Retina (tissue), 1 donor: ENCODE data around the gene SCMH1.

ENCODE experiments used
- DNase-seq: peaks from one replicate; pipeline ENCODE4 v3.0.0-alpha.2; 2016

SCMH1 gene

GRCh38 chr1:41021526-41022308, 220.4 kb downstream of the SCMH1 start, which contains the start of gene SLFNL1:
TSS of gene SLFNL1 (minus strand) at chr1:41021725. CDS start at chr1:41020660, 1,065 bp downstream.
- no peak for DNase-seq

- DNase-seq = no peak
These were observed 221.5 kb downstream of the SCMH1 start for GRCh38 chr1:41020654-41021053.

- DNase-seq = no peak
These were observed 222.0 kb downstream of the SCMH1 start for GRCh38 chr1:41020109-41020576.

DNA sequence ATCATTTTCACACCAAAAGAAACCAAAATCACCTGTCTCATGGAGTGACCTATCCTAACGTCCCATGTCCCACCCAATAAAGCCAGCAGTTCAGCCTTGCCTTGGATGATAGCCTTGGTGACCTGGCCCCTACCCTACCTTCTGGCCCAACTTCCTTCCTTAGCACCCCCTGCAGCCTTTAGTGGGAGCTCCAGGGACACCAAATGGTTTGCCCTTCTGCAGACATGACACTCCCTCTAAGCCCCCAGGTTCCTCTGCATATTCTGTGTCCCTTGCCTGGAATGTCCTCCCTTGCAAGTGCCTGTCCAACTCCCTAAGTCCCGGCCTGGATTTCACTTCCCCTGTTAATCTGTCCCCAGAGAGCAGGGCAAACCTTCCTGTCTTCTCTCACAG, 222.8 kb downstream of the SCMH1 start:
- DNase-seq = no peak

DNA sequence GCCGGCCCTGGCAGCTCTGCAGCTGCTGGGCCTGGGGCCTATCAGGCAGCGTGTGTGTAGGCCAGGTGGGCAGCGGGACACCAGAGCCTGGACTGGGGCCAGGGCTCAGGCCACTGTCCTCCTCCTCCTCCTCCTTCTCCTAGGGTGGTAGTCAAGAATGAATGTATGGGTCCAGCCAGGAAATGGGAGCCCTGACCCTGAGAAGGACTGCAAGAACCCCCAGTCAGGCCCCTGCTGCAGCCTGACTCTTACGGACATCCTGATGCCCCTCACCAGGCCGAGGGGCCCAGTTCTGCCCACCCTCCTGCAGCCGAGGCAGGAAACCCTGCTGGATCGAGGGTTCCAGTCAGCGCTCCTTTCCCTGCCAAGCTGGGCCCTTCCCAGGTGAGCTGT, 224.1 kb downstream of the SCMH1 start:
- no peak for DNase-seq

- no peak for DNase-seq
These were observed 224.7 kb downstream of the SCMH1 start for GRCh38 chr1:41017141-41018017.

GRCh38 chr1:41015897-41016470, 226.1 kb downstream of the SCMH1 start:
- no peak for DNase-seq

DNA sequence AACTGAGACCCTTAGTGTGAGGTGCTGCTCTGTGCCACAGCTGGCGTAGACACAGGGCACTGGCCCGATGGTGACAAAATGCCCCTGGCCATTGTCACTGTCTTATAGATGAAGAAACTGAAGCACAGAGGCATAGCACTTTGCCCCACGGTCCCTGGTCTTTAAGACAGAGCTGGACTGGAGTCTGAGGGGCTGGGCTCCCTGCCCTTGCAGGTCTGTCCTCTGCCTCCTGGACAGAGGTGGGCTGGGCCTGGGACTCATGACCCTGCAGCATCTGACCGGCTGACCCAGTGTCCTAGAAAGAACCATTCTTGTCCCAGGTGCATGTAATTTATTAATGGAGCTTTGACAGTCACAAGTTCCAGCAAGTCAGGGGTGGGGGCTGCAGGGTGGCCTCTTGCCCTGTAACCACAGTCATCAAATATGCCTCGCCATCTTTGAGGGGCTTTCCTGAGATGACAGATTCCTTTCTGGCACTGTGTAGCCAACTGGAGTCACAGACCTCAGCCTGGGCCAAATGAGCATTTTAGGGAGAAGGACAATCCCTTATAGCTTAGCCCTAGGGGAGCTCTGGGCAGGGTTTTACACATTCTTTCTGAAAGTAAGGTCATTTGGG, 226.7 kb downstream of the SCMH1 start:
- no peak for DNase-seq

DNA sequence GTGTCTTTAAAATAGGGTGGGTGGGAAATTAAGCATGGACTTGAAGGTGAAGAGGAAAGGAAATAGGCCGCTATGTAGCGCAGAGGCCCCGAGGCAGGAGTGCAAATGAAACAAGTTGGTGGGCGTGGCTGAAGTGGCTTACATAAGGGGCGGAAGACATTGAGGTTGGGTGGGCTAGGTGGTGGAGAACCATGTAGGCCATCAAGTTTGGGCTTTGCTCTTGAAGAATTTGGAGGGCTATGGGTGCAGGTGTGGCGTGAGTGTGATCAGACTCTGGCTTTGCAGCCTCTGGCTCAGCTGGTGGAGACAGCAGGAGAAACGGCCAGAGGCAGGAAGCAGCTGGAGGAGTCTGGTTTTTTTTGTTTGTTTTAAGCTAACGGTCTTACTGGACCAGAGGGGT, 227.2 kb downstream of the SCMH1 start:
- no peak for DNase-seq

DNA sequence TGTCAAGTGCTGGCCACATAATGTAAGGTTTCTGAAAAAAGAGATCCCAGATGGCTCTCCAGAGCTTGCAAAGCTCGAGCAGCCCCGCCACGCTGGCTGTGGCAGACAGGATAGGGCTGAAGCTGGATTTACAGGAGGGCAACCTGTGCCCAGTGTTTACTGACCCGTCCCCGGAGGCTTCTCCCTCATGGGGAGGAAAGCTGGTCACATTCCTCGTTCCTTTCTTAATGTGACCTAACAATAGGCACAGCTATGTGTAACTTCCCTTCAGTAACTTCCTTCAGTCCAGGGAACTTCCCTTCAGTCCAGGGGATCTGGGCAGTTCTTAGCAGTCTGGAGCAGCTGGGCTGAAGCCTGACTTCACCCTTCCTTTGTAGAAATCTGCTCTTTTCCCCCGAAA, 228.3 kb downstream of the SCMH1 start:
- DNase-seq = no peak

DNA sequence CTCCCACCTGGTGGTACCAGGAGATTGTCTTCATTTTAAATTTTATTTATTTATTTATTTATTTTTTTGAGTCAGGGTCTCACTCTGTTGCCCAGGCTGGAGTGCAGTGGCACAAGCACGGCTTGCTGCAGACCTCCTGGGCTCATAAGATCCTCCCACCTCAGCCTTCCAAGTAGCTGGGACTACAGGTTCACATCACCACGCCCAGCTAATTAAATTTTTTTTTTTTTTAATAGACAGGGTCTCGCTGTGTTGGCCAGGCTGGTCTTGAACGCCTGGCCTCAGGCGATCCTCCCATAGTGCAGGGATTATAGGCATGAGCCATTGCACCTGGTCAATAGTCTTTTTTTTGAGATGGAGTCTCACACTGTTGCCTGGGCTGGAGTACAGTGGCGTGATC, 229.1 kb downstream of the SCMH1 start:
- DNase-seq = no peak

DNA sequence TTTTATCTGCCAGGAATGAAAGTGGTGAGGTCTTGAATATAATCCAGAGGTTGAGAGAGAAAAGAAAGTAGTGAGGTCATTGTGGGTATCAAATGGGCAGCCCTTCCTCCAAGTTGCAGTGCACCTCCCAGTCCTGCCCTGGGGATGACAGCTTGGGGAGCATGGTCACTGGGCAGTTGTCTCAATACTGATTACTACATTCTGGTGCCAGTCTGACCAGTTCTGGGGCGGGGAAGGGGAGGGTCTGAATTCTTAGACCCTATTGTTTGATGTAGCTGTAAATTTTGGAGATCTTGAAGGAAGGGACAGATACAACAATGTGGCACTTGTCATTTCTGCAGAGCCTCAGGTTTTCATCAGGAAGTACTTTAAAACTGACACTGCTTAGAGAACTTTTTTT, 231.8 kb downstream of the SCMH1 start:
- no peak for DNase-seq

GRCh38 chr1:41009466-41009865, 232.6 kb downstream of the SCMH1 start:
- DNase-seq = no peak

DNA sequence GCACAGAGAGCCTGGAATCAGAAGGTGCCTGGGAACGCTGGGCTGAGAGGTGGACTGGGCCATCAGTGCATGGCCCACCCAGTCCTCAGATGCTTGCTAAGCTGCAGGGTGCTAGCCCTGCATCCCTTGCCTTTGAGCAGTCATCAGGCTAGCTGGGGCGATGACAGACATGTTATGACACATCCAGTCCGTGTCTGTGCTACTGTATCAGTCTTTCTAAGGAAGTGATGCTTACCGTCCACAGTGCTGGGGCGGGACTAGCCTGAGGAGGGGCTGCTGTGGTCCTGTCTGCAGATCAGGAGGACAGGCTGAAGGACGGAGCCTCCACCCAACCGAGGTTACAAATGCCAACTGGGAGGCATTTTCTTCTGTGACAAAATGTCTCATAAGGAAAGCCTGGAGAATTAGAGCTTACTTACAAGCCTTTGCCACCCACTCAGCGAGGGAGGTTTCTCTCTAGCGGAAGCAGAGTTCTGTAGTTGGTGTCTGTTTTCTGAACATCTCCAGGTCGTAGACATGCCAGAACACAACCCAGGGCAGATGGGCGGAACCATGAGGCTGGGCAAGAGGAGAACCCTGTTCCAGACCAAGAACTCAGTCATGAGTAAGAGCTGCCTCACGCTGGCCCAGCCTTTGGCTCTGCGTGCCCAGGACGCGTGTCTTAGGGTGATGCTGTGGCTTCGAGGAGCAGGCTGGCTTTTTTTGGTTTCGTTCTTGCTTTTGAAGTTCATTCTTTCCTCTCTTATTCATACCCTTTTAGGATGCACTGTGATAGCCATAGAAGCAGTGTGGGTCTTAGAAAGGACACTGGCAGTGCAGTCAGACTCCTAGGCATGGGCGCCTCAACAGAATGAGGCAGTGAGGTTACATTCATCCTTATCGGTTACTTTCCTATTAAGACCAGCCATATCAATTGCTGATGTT, 234.9 kb downstream of the SCMH1 start:
- no peak for DNase-seq

GRCh38 chr1:41005876-41006275, 236.2 kb downstream of the SCMH1 start:
- no peak for DNase-seq

- no peak for DNase-seq
These were observed 238.4 kb downstream of the SCMH1 start for GRCh38 chr1:41003640-41004220.

- no peak for DNase-seq
These were observed 238.9 kb downstream of the SCMH1 start for GRCh38 chr1:41003127-41003639.

DNA sequence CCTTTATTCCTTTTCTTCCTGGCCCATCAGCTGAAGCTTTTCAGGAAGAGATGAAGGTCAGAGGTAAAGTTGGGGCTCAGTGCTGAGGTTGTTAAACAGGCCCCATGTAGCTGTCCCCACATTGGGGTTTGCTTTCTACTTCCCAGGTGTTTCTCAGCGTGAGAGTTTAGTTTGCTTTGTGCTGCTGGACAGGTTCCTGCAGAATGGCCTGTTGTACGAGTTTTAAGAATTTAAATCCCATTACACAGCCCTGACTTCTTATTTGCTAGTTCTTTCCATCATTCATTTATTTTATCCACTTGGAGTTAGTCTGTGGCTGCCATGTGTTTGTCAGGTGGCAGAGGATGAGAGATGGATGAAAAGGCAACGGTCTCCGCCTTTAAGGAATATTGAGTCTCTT, 243.4 kb downstream of the SCMH1 start:
- DNase-seq = no peak

GRCh38 chr1:40997096-40997495, 245.0 kb downstream of the SCMH1 start:
- DNase-seq = no peak

- DNase-seq = no peak
These were observed 253.0 kb downstream of the SCMH1 start for GRCh38 chr1:40989066-40989465.

DNA sequence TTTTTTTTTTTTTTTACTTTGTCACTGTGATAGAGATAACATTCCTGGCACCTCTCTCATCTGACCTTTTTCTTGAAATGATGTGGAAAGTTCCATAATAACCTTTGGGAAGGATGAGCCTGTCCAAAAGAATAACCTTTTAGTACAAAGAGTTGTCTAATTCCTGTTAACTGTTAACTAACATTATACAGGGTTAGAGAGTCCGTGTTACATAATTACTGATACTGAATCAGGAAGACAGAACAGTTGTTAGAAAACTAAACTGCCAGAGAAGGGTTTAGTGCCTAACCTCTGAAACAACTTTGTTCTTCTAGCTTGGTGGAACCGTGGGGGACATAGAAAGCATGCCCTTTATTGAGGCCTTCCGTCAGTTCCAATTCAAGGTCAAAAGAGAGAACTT, 253.8 kb downstream of the SCMH1 start:
- DNase-seq = no peak
